Mesenchymal stem cell (in vitro differentiated cells and primary cell): ENCODE measurements around the gene IZUMO3.

Experiments used
- DNase-seq: peaks from one replicate; pipeline ENCODE4 v3.0.0-alpha.2; 2013
- H2AFZ ChIP-seq: one replicate; pipeline ENCODE4 v1.6.1; 2013; ENCODE audit warnings: low read depth, mild to moderate bottlenecking, control low read depth, inconsistent platforms, low read length, moderate library complexity
- H2AK5ac ChIP-seq: 2 replicates; pipeline ENCODE4 v1.6.1; 2013; ENCODE audit warnings: low read length, moderate library complexity, mild to moderate bottlenecking, inconsistent platforms; ENCODE audit not compliant: severe bottlenecking
- H2BK120ac ChIP-seq: one replicate; pipeline ENCODE4 v1.6.1; 2013; ENCODE audit warnings: low read depth, mild to moderate bottlenecking, inconsistent platforms, low read length, moderate library complexity
- H2BK12ac ChIP-seq, 2 experiments: one replicate each; pipeline ENCODE4 v1.6.1; 2013; ENCODE audit warnings: inconsistent platforms in 2 of 2, low read length in 2 of 2, mild to moderate bottlenecking in 2 of 2, moderate library complexity in 2 of 2, control low read depth in 1 of 2
- H2BK15ac ChIP-seq: one replicate; pipeline ENCODE4 v1.6.1; 2013; ENCODE audit warnings: mild to moderate bottlenecking, low read depth, inconsistent platforms; ENCODE audit not compliant: poor library complexity, severe bottlenecking
- H2BK5ac ChIP-seq: 2 replicates; pipeline ENCODE4 v1.6.1; 2013; ENCODE audit warnings: low read depth, mild to moderate bottlenecking, low read length, control low read depth, inconsistent platforms; ENCODE audit not compliant: poor library complexity, severe bottlenecking
- H3K14ac ChIP-seq, 2 experiments: one replicate each; pipeline ENCODE4 v1.6.1; 2013; ENCODE audit warnings: inconsistent platforms in 2 of 2, low read length in 2 of 2, control low read depth in 1 of 2, mild to moderate bottlenecking in 1 of 2, moderate library complexity in 1 of 2
- H3K18ac ChIP-seq, 2 experiments: one replicate each; pipeline ENCODE4 v1.6.1; 2013; ENCODE audit warnings: inconsistent platforms in 2 of 2, low read length in 2 of 2, control low read depth in 1 of 2, low read depth in 1 of 2, mild to moderate bottlenecking in 1 of 2
- H3K23ac ChIP-seq, 2 experiments: one replicate each; pipeline ENCODE4 v1.6.1; 2013; ENCODE audit warnings: inconsistent platforms in 2 of 2, low read length in 2 of 2, mild to moderate bottlenecking in 2 of 2, moderate library complexity in 2 of 2, control low read depth in 1 of 2
- H3K27ac ChIP-seq: 2 replicates; pipeline ENCODE4 v1.5.1; 2013; ENCODE audit warnings: mild to moderate bottlenecking, moderate library complexity, low read length, control low read depth, inconsistent platforms; ENCODE audit not compliant: poor library complexity, severe bottlenecking
- H3K27me3 ChIP-seq, 2 experiments: 2 replicates each; pipeline versions ENCODE4 v1.6.1 to v1.7.0; 2013; ENCODE audit warnings: low read length in 2 of 2, mild to moderate bottlenecking in 2 of 2, moderate library complexity in 2 of 2, control low read depth in 1 of 2, inconsistent platforms in 1 of 2; ENCODE audit not compliant: control insufficient read depth in 1 of 2, insufficient read depth in 1 of 2
- H3K36me3 ChIP-seq, 2 experiments: 2 replicates each; pipeline versions ENCODE4 v1.6.1 to v1.7.0; 2013; ENCODE audit warnings: low read length in 2 of 2, control low read depth in 1 of 2, inconsistent platforms in 1 of 2, low read depth in 1 of 2, mild to moderate bottlenecking in 1 of 2; ENCODE audit not compliant: insufficient read depth in 2 of 2, control insufficient read depth in 1 of 2
- H3K4ac ChIP-seq, 2 experiments: one replicate each; pipeline ENCODE4 v1.6.1; 2013; ENCODE audit warnings: inconsistent platforms in 2 of 2, low read length in 2 of 2, mild to moderate bottlenecking in 2 of 2, moderate library complexity in 2 of 2, control low read depth in 1 of 2, low read depth in 1 of 2
- H3K4me1 ChIP-seq: 2 replicates; pipeline ENCODE4 v1.6.1; 2013; ENCODE audit warnings: low read depth, low read length, control low read depth; ENCODE audit not compliant: control insufficient read depth, insufficient read depth
- H3K4me2 ChIP-seq: 2 replicates; pipeline ENCODE4 v1.6.1; 2013; ENCODE audit warnings: low read length, mild to moderate bottlenecking, inconsistent platforms; ENCODE audit not compliant: poor library complexity, severe bottlenecking
- H3K4me3 ChIP-seq, 2 experiments: 2 replicates each; pipeline versions ENCODE4 v1.5.1 to v1.7.0; 2013; ENCODE audit warnings: low read length in 2 of 2, mild to moderate bottlenecking in 2 of 2, control low read depth in 1 of 2, low read depth in 1 of 2; ENCODE audit not compliant: insufficient read depth in 1 of 2
- H3K79me1 ChIP-seq: replicated peaks from 2 replicates; pipeline ENCODE4 v1.6.1; 2013; ENCODE audit warnings: mild to moderate bottlenecking, control low read depth, low read length, inconsistent platforms; ENCODE audit not compliant: poor library complexity, severe bottlenecking
- H3K9ac ChIP-seq: 2 replicates; pipeline ENCODE4 v1.7.0; 2013; ENCODE audit warnings: mild to moderate bottlenecking, low read length, moderate library complexity
- H3K9me3 ChIP-seq: 2 replicates; pipeline ENCODE4 v1.7.0; 2013; ENCODE audit warnings: mild to moderate bottlenecking, low read length; ENCODE audit not compliant: control insufficient read depth
- H4K8ac ChIP-seq: one replicate; pipeline ENCODE4 v1.6.1; 2013; ENCODE audit warnings: inconsistent platforms, mild to moderate bottlenecking, low read length, moderate library complexity
- H4K91ac ChIP-seq: one replicate; pipeline ENCODE4 v1.6.1; 2013; ENCODE audit warnings: mild to moderate bottlenecking, low read length, inconsistent platforms
- WGBS: methylation state at CpG from one replicate; pipeline ENCODE4 v1.1.7; 2013; ENCODE audit warnings: mixed read lengths; 5-methylcytosine and 5-hydroxymethylcytosine counted together

The IZUMO3 gene

DNA sequence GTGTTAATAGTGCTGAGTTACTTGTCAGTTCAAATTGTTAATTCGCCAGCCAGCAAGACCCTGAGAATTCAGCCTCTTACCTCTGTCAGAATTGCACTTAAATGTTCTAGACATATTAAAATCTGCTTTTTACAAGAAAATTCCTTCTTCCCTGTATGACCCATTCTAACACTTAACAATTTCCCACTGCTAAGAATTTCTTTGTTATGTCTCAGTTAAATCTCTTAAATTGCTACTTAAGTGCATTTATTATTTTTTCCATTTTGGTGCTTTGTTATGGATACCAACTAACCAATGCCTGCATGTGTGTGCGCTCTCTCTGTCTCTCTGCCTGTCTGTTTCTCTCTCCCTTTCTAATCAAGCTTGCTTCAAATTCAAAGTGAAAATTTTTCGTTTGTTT is 44.9 kb downstream of the IZUMO3 start:
- Histone ChIP-seq H4K91ac (no peak overlapping the region), H2BK120ac (no peak overlapping the region), H3K18ac (no peak overlapping the region), H3K9ac (no peak overlapping the region), H3K4me3 (no peak overlapping the region), H3K36me3 (no peaks in the 10 kb centered on the region), H2BK15ac (no peak overlapping the region), H3K14ac (no peak overlapping the region), H2BK5ac (no peak overlapping the region), H2BK12ac (no peak overlapping the region), H3K4me1 (no peaks in the 10 kb centered on the region), H4K8ac (no peak overlapping the region), H3K27me3 (no peaks in the 10 kb centered on the region), H3K79me1 (no peaks in the 10 kb centered on the region), H3K4me2 (no peak overlapping the region), H3K9me3 (no peaks in the 10 kb centered on the region), H2AK5ac (no peak overlapping the region), H3K27ac (no peak overlapping the region), H2AFZ (no peak overlapping the region), H3K23ac (no peak overlapping the region), H3K4ac (no peak overlapping the region)
- WGBS: 100% methylated on average over 1 of the region's 3 CpGs
- no peak for DNase-seq

DNA sequence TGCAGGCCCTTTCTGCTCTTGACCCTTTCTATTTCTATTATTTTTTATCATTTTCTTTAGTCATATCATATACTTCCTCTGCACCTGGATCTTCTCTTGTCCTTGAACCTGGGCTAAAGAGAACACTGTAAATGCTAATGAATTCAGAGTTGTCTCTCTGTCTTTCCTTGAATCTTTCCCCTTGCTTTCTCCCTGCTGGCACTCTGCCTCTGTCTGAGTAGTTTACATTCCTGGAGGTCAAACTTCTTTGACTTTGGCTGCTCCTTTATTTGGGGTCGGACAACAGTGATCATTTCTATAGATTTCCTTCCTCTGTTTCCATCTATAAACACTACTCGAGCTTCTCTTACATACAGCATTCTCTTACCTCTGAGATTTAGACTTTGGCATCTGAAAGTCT is 47.1 kb downstream of the IZUMO3 start:
- no peak overlapping the region for H2AK5ac ChIP-seq
- H3K23ac ChIP-seq: no peak overlapping the region
- H3K4ac ChIP-seq: no peak overlapping the region
- no peaks in the 10 kb centered on the region for H3K4me1 ChIP-seq
- H3K14ac ChIP-seq: no peak overlapping the region
- H2BK5ac ChIP-seq: no peak overlapping the region
- no peak overlapping the region for H3K4me3 ChIP-seq
- no peak overlapping the region for H3K18ac ChIP-seq
- H3K27ac ChIP-seq: no peak overlapping the region
- no peak overlapping the region for H2BK120ac ChIP-seq
- no peak overlapping the region for H4K91ac ChIP-seq
- H3K27me3 ChIP-seq: no peaks in the 10 kb centered on the region
- no peak overlapping the region for H3K9ac ChIP-seq
- no peak overlapping the region for H2BK15ac ChIP-seq
- peaks cover 3% of the 10 kb centered on the region for H3K9me3 ChIP-seq
- no peak for DNase-seq
- no peak overlapping the region for H4K8ac ChIP-seq
- WGBS: 40% methylated on average over 1 of the region's 2 CpGs
- H3K36me3 ChIP-seq: no peaks in the 10 kb centered on the region
- H3K4me2 ChIP-seq: no peak overlapping the region
- no peak overlapping the region for H2AFZ ChIP-seq
- no peaks in the 10 kb centered on the region for H3K79me1 ChIP-seq
- H2BK12ac ChIP-seq: no peak overlapping the region

GRCh38 chr9:24497671-24498070 is 48.0 kb downstream of the IZUMO3 start:
- no peak overlapping the region for H2BK5ac ChIP-seq
- H3K4me1 ChIP-seq: no peaks in the 10 kb centered on the region
- H3K23ac ChIP-seq: no peak overlapping the region
- H2BK15ac ChIP-seq: no peak overlapping the region
- no peak overlapping the region for H2AK5ac ChIP-seq
- no peaks in the 10 kb centered on the region for H3K79me1 ChIP-seq
- no peak overlapping the region for H3K4me2 ChIP-seq
- 57% methylated on average over 2 of the region's 4 CpGs for WGBS
- H3K18ac ChIP-seq: no peak overlapping the region
- H3K36me3 ChIP-seq: no peaks in the 10 kb centered on the region
- H2AFZ ChIP-seq: no peak overlapping the region
- H3K27me3 ChIP-seq: no peaks in the 10 kb centered on the region
- no peak overlapping the region for H4K8ac ChIP-seq
- no peak overlapping the region for H2BK12ac ChIP-seq
- H3K4me3 ChIP-seq: no peak overlapping the region
- DNase-seq: no peak
- H3K9ac ChIP-seq: no peak overlapping the region
- H3K9me3 ChIP-seq: peaks cover 6% of the 10 kb centered on the region
- H3K27ac ChIP-seq: no peak overlapping the region
- no peak overlapping the region for H2BK120ac ChIP-seq
- no peak overlapping the region for H3K14ac ChIP-seq
- no peak overlapping the region for H3K4ac ChIP-seq
- no peak overlapping the region for H4K91ac ChIP-seq
